Suppressor macrophage treated with lipopolysaccharide for 4 hours (primary cell): ENCODE measurements around the gene NETO2.
"Not testable (repeated sequence)": the region's sequence is repeated elsewhere in the genome, so short reads cannot be mapped to it uniquely, and the experiment has no call there.

ENCODE experiments used
- DNase-seq: peaks from one replicate; pipeline ENCODE4 v3.0.0-alpha.2; 2020

The NETO2 gene

DNA sequence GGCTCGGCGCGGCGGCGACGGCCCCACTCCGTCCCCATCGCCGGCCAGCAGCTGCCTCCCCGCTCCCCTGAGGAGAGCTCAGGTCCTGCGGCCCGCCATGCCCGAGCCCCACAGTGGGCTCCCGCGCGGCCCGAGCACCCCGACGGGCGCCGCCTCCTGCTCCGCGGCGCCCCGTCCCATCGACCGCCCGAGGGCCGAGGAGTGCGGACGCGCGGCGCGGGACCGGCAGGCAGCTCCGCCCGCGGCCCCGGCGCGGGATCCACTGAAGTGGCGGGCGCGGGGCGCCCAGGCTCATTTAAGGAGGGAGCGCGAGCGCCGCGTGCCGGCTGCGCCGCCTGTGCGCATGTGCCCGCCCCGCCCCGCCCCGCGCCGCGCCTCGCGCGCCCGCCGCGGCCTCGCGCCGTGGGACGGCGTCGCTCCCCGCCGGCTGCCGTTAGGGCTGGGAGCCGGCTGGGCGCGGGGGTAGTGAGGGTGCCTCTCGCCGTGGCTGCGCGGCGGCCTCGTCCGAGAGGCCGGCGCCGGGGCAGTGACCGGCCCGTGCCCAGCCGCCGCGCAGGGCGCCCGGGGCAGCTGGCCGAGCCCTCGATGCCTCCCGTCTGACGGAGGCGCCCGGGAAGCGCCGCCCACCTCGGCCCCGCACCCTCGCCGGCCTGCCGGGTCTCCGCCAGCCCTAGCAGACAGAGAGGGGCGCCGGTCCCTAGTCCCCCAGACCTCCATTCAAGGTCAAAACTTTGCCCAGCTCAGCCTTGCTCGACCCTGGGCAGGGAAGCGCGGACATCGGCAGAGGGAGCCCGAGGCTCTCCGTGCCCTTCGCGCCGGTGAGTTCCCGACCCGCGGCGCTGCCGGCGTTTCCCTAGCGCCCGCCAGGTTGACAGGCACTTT lies at the start of gene NETO2:
NETO2 (minus strand) TSS at position 269 of the 882 bp plus-strand sequence. CDS start 333 bp downstream, outside the sequence.
- peak; percentile 70 for DNase-seq

DNA sequence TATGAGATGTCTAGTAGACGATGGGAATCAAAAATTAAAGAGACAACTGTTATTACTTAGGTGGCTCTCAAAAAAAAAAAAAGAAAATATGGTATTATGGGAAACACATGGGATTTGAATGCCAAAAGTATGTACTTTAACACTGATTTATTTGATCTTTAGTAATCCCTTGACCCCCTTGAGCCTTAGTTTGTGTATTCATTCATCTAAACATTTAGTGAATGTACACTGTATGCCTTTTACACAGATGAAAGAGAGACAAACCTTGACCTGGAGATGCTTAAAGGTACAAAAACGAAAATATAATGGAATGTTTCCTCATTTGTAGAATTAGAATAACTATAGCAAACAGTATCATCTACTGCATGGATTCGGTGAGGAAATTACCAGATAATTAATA lies 38.6 kb upstream of the NETO2 start:
- DNase-seq, result no peak

GRCh38 chr16:47181066-47181465 lies 37.3 kb upstream of the NETO2 start:
- DNase-seq, result not testable (repeated sequence)

DNA sequence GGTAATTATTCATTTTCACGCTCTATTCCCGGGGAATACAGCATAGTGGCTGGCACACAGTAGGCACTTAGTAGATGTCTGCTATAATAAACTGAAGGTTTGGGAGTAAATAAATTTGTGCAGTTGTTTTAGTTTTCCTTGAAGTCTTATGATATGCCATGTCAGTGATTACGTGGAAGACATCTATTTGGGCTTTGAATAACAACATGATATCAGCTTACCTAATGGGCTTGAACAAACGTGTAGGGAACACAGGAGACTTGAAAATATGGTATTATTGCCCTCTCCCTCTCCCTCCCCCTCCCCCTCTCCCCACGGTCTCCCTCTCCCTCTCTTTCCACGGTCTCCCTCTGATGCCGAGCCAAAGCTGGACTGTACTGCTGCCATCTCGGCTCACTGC lies 36.3 kb upstream of the NETO2 start:
- DNase-seq, result no peak

DNA sequence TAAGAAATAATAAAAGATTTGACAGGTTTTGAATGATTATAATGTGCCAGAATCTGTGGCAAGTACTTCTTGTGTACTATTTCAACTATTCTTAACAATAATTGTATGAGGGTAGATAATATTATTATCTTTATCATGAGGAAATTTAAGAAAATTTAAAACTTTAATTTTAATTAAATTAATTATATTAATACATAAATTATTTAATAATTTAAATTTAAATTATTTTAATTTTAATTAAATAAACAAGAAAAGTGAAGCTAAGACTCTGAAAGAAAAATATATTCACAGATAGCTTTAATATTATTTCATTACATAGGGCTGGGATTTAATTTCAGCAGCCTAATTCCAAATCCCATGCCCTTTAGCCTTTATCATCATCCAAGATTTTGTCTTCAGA lies 31.4 kb upstream of the NETO2 start:
- DNase-seq, result no peak

- no peak for DNase-seq
Measured at GRCh38 chr16:47162670-47163420, 19.1 kb upstream of the NETO2 start.

DNA sequence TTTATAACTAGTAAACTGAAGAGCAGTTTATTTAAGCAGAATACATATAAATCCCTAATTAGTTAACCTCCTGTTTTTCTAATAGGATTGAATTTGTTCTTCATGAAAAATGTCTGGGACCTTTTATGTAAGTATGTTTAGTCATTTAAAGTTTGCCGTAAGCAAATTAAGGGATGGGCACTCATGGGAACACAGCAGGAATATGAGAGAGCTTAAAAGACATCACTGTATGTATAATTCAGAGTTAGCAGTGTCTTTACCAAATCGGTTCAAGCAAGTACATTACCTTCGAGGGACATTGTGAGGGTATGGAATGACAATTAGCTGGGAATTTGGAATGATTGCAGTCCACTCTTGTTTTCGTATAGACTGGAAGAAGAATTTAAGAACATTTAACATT lies 17.7 kb upstream of the NETO2 start:
- no peak for DNase-seq

DNA sequence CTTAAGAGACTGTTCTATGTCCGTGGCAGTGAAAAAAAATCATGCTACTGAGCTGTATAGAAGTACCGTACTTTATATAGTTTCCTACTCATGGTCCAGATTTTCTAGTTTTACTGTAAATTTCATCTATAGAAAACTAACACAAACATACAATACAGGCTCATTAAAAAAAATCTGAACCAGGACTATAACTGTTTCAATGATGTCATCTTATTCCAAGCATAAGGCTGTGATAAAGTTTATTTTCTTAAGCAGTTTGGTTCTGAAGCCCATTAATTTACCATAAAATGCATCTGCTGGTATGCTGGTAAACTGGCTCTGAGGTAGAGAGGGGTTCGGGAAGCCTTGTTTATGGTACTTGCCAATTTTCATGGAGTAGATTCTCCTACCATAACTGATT lies 16.7 kb upstream of the NETO2 start:
- no peak for DNase-seq

GRCh38 chr16:47158992-47159391 lies 15.2 kb upstream of the NETO2 start:
- no peak for DNase-seq

- DNase-seq, result no peak
Measured at GRCh38 chr16:47156680-47157215, 13.0 kb upstream of the NETO2 start.

- DNase-seq, result not testable (repeated sequence)
Measured at GRCh38 chr16:47152501-47152900, 8.8 kb upstream of the NETO2 start.

- no peak for DNase-seq
Measured at GRCh38 chr16:47150067-47150466, 6.3 kb upstream of the NETO2 start.

DNA sequence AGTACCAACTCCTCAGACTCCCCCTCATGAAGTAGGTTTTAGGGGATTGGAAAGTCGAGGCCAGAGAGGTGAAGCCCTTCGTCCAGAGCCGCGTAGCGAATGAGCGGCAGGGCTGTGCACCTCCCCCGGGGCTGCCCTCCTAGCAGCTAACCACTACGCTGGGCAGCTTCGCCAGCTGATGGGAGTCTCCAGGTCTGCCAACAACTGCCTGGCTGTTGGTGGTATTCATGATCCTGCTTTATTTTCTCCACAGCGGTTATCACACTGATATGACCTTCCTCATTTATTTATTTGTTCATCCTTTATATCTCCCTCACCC lies 773 bp upstream of the NETO2 start:
- DNase-seq, result no peak

GRCh38 chr16:47142821-47143676 lies 696 bp downstream of the NETO2 start:
- DNase-seq, result peak; percentile 82

DNA sequence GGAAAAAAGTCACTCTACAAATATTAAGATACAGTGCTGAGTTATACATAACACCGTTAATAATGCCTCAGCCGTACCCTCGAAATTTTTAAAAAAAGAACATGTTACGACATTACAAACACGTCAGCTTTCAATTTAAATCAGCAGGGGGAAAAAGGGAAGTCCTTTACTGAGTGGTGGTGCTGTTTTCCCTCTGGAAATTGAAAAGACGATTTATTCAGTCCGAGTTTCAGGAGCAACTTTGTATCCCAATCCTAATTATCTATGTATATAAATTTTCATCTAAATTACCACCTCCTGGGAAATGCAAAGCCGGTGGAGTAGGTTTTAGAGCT lies 1.3 kb downstream of the NETO2 start:
- peak; percentile 82 for DNase-seq

DNA sequence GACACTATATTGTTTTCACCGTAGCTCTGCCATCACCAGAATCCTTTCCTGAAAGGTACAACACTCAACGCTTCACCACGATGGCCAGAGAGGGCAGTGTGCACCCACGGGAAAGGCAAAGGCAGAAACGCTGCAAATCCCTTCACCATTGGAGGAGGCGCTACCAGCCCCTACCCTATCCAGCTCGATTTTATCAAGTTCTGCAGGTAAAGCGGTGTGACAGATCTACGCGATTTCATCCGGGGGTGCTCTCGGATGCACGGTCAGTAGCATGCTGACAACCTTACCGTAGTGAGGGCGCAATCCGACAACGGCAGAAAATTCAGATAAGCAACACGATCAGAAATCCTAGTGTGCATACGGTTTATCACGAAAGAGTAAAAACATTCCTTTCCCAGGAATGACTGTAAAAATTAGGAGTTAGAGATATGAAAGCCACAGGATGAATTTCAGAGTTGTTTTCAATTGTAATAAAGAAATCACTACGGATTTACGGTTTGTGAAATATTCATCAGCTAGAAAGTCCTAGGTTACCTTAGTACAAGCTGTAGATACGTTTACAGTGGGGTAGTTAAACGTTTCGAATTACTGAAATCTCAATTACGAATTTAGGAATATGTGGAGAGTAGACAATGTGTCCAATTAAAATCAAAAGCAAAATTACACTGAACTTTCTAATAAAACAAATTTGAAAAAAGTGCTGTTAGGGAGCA lies 1.8 kb downstream of the NETO2 start:
- DNase-seq, result peak; percentile 85

DNA sequence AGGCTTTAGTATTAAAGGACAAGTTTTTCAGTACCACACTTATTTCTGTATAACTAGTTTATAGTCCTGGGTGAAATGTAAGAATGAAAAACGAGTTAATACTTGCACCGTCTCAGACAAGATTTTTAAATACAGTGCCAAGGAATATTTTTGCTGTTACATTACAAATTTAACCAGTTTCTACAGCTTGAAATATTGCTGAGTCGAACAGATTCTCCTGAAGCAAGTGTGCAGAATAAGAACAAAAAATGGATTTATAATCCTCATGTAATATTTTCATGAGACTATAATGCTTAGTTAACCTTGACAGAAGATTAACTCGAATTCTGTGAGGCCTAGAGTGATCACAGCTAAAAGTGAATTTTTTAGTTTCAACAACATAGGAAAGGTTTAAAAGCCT lies 3.1 kb downstream of the NETO2 start:
- no peak for DNase-seq

DNA sequence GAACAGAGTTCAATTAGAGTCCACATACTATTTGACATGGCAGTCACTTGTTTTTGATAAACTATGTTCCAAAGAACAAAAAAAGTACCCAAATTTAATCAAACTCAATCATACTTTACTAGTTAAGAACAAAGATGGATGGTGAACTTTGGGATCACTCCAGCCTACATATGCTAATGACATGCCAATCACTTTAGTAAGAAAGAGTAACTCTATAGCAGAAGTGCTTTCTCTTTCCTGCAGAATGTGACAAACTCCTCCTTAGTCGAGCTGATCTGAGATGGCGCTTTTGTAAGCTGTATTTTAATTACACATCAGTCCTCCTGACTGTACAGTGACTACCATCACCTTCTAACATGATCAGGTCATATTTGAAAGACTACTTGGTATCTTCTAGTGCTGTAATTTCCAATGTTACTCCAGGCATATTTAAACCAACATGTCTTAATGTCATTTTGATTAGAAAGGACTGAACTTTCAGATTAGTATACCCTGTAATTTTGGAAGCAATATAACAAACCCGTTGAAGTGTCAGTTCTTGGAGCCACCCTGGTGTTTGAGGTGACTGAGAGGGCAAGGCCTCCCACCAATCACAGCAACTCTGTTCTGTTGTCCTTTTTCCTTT lies 4.1 kb downstream of the NETO2 start:
- DNase-seq, result peak; percentile 9

- not testable (repeated sequence) for DNase-seq
Measured at GRCh38 chr16:47137925-47138324, 5.8 kb downstream of the NETO2 start.

DNA sequence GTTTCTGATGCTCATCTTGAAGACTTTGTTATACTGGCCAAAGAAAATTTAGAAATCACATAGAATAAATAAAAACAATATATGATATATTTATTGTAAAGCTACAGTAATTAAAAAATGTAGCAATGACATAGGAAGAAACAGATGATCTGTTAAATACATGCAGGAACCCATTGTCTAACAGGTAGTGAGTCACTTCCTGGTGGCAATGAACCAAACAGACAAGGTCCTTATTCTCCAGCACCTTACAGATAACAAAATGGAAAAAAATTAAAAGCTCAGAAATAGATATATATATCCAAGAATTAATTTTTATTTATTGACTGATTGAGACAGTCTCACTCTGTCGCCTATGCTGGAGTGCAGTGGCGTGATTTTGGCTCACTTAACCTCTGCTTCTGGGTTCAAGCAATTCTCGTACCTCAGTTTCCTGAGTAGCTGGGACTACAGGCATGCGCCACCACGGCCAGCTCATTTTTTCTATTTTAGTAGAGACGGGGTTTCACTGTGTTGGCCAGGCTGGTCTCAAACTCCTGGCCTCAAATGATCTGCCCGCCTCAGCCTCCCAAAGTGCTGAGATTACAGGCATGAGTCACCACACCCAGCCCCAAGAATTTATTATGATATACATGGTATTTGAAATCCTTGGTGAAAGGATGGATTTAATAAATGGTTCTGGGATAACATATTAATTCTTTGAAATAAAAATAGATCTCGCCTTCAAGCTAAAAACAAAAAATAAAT lies 7.5 kb downstream of the NETO2 start:
- DNase-seq, result no peak

GRCh38 chr16:47134550-47134949 lies 9.2 kb downstream of the NETO2 start:
- no peak for DNase-seq
